Sigmoid colon (tissue), 7 donors: ENCODE measurements around the gene AHNAK. TPM values are rescaled to one million over a fixed set of nuclear protein-coding genes. Genes with fewer than 3 reads are reported as not detected.
A peak's percentile ranks its signal among the peaks of the same experiment; 100 is the strongest.

ENCODE experiments used
- DNase-seq: peaks from one replicate; pipeline ENCODE4 v3.0.0-alpha.2; 2019
- H3K27ac ChIP-seq, 4 donors: fragments of 200-600 bp; sonication (generic); one replicate each; pipeline ENCODE4 v1.5.1; 2016 to 2019; ENCODE audit warnings: mild to moderate bottlenecking in 1 of 4
- H3K27me3 ChIP-seq, 3 donors: fragments of 200-600 bp; sonication (generic); one replicate each; pipeline ENCODE4 v1.5.1; 2019; ENCODE audit warnings: mild to moderate bottlenecking in 1 of 3
- H3K36me3 ChIP-seq, 4 donors: fragments of 200-600 bp; sonication (generic); one replicate each; pipeline ENCODE4 v1.5.1; 2016 to 2019
- H3K4me1 ChIP-seq, 4 donors: fragments of 200-600 bp; sonication (generic); one replicate each; pipeline ENCODE4 v1.5.1; 2017 to 2019
- H3K4me3 ChIP-seq, 4 donors: fragments of 200-600 bp; sonication (generic); one replicate each; pipeline ENCODE4 v1.5.1; 2017 to 2019; ENCODE audit warnings: mild to moderate bottlenecking in 2 of 4, moderate library complexity in 1 of 4
- H3K9me3 ChIP-seq, 4 donors: fragments of 200-600 bp in 3 of 4; sonication (generic) in 3 of 4; one replicate each; pipeline versions ENCODE4 v1.5.1 to v1.6.1; 2013 to 2019
- CTCF ChIP-seq, 4 experiments: fragments of 450-650 bp in 3 of 4; fragments of 200-600 bp in 1 of 4; IDR thresholded peaks; one replicate each; pipeline ENCODE4 v1.5.1; 2016 to 2019; ENCODE audit warnings: antibody characterized with exemption in 4 of 4, mild to moderate bottlenecking in 3 of 4, moderate library complexity in 2 of 4
- EP300 ChIP-seq, 4 donors: sonication (generic); formaldehyde crosslinking; IDR thresholded peaks; one replicate each; pipeline ENCODE4 v1.6.1; 2017; ENCODE audit warnings: antibody characterized with exemption in 4 of 4
- POLR2A ChIP-seq, 2 donors: fragments of 450-650 bp; IDR thresholded peaks; one replicate each; pipeline ENCODE4 v1.6.1; 2016; ENCODE audit warnings: antibody characterized with exemption in 2 of 2, mild to moderate bottlenecking in 2 of 2, moderate library complexity in 2 of 2
- POLR2AphosphoS5 ChIP-seq, 4 donors: sonication (generic); formaldehyde crosslinking; IDR thresholded peaks; one replicate each; pipeline ENCODE4 v1.6.1; 2017; ENCODE audit warnings: antibody characterized with exemption in 4 of 4
- WGBS, 2 donors: extraction: QIAGEN DNeasy Blood & Tissue Kit; methylation state at CpG; one replicate each; pipeline ENCODE4 v1.1.7; 2013; 5-methylcytosine and 5-hydroxymethylcytosine counted together
- intact Hi-C: fragments of 100-400 bp; cut with DNase I; formaldehyde crosslinking; loops from one replicate; pipeline ENCODE4 v1.15.1; 2023
- polyA plus RNA-seq, 3 donors: library from polyadenylated mRNA; stranded (reverse); fragments of 200-250 nt; gene quantifications; one replicate each; pipeline ENCODE4 v1.2.3, GENCODE V29; 2013
- total RNA-seq, 4 donors: library from RNA; depleted of rRNA; stranded (reverse); fragments of >200 nt; gene quantifications; one replicate each; pipeline ENCODE4 v1.1.0, GENCODE V29; 2016
- donor health status: healthy with polysubstance abuse.
- donor health status: Bipolar disorder and iron deficiency.
- donor health status: healthy.

Gene AHNAK
- total and polyA plus RNA-seq, 7 donors, result 82.3 to 1,294 (median 751) TPM

- Histone ChIP-seq H3K9me3 (no peaks in the 10 kb centered on the region), H3K4me3 (peak overlapping the region; percentile 9 to 100 (median 88)), H3K27me3 (no peaks in the 10 kb centered on the region), H3K36me3 (peaks cover 16 to 28% (median 25%) of the 10 kb centered on the region in 4 donors), H3K4me1 (peaks cover 0 to 90% (median 86%) of the 10 kb centered on the region in 4 donors), H3K27ac (peak overlapping the region; percentile 96 to 100 (median 98))
- no peak for DNase-seq
- 46 to 66% methylated on average over 19 of the region's 19 CpGs for WGBS, 2 donors
- TF ChIP-seq CTCF (IDR thresholded peaks at IDR 0.05) (no peak), POLR2AphosphoS5 (IDR thresholded peaks at IDR 0.05) (no peak), EP300 (IDR thresholded peaks at IDR 0.05) (no peak), POLR2A (IDR thresholded peaks at IDR 0.05) (no peak)
- intact Hi-C loops, result loop anchor here (2.0 kb wide), 1 partner anchor 30 kb away; no protein-coding TSS in a partner anchor
Measured at GRCh38 chr11:62538470-62539237, 8.0 kb downstream of the AHNAK start.

GRCh38 chr11:62536301-62536957, 10.2 kb downstream of the AHNAK start:
- peaks cover 38 to 50% (median 48%) of the 10 kb centered on the region in 4 donors for H3K36me3 ChIP-seq
- H3K27me3 ChIP-seq, result no peaks in the 10 kb centered on the region
- H3K27ac ChIP-seq, result peak overlapping the region; percentile 57 to 100 (median 98)
- DNase-seq, result peak; percentile 69
- no peak for TF ChIP-seq POLR2A (IDR thresholded peaks at IDR 0.05)
- no peak for TF ChIP-seq CTCF (IDR thresholded peaks at IDR 0.05)
- no peak for TF ChIP-seq EP300 (IDR thresholded peaks at IDR 0.05)
- no peak for TF ChIP-seq POLR2AphosphoS5 (IDR thresholded peaks at IDR 0.05)
- H3K4me1 ChIP-seq, result peaks cover 0 to 81% (median 68%) of the 10 kb centered on the region in 4 donors
- intact Hi-C loops, result no loop called here
- WGBS, 2 donors, result 72 to 76% methylated on average over 21 of the region's 21 CpGs
- H3K4me3 ChIP-seq, result peak overlapping the region in 2 of 4 donors; percentile 13
- no peaks in the 10 kb centered on the region for H3K9me3 ChIP-seq

- no peaks in the 10 kb centered on the region for H3K27me3 ChIP-seq
- TF ChIP-seq POLR2A (IDR thresholded peaks at IDR 0.05) (no peak), EP300 (IDR thresholded peaks at IDR 0.05) (no peak), CTCF (IDR thresholded peaks at IDR 0.05) (no peak), POLR2AphosphoS5 (IDR thresholded peaks at IDR 0.05) (no peak)
- H3K27ac ChIP-seq, result peak overlapping the region; percentile 57 to 100 (median 98)
- WGBS, 2 donors, result 73 to 82% methylated on average over 12 of the region's 12 CpGs
- H3K4me1 ChIP-seq, result peaks cover 0 to 79% (median 61%) of the 10 kb centered on the region in 4 donors
- no peaks in the 10 kb centered on the region for H3K9me3 ChIP-seq
- intact Hi-C loops, result no loop called here
- peaks cover 44 to 56% (median 54%) of the 10 kb centered on the region in 4 donors for H3K36me3 ChIP-seq
- H3K4me3 ChIP-seq, result no peak overlapping the region
- DNase-seq, result no peak
Measured at GRCh38 chr11:62535802-62536201, 10.8 kb downstream of the AHNAK start.

- H3K4me1 ChIP-seq, result peaks cover 0 to 79% (median 57%) of the 10 kb centered on the region in 4 donors
- H3K36me3 ChIP-seq, result peaks cover 49 to 65% (median 62%) of the 10 kb centered on the region in 4 donors
- peak overlapping the region in 3 of 4 donors; percentile 6 to 100 (median 99) for H3K27ac ChIP-seq
- no peak overlapping the region for H3K4me3 ChIP-seq
- no peaks in the 10 kb centered on the region for H3K9me3 ChIP-seq
- WGBS, 2 donors, result 93 to 97% methylated on average over 19 of the region's 19 CpGs
- intact Hi-C loops, result no loop called here
- TF ChIP-seq POLR2A (IDR thresholded peaks at IDR 0.05) (no peak), POLR2AphosphoS5 (IDR thresholded peaks at IDR 0.05) (no peak), EP300 (IDR thresholded peaks at IDR 0.05) (no peak), CTCF (IDR thresholded peaks at IDR 0.05) (no peak)
- no peaks in the 10 kb centered on the region for H3K27me3 ChIP-seq
- no peak for DNase-seq
Measured at GRCh38 chr11:62534779-62535545, 11.6 kb downstream of the AHNAK start.
